HG02798 (cell line): Measurements from ENCODE around the gene CNNM4.
A peak's percentile ranks its signal among the peaks of the same experiment; 100 is the strongest.
"Not testable (repeated sequence)": the region's sequence is repeated elsewhere in the genome, so short reads cannot be mapped to it uniquely, and the experiment has no call there.

ENCODE experiments used
- ATAC-seq: cut with Tn5 transposase; IDR thresholded peaks from one replicate; pipeline ENCODE4 v1.9.1; 2021; ENCODE audit warnings: mild to moderate bottlenecking; ENCODE audit not compliant: unreplicated experiment, poor library complexity

CNNM4 gene

DNA sequence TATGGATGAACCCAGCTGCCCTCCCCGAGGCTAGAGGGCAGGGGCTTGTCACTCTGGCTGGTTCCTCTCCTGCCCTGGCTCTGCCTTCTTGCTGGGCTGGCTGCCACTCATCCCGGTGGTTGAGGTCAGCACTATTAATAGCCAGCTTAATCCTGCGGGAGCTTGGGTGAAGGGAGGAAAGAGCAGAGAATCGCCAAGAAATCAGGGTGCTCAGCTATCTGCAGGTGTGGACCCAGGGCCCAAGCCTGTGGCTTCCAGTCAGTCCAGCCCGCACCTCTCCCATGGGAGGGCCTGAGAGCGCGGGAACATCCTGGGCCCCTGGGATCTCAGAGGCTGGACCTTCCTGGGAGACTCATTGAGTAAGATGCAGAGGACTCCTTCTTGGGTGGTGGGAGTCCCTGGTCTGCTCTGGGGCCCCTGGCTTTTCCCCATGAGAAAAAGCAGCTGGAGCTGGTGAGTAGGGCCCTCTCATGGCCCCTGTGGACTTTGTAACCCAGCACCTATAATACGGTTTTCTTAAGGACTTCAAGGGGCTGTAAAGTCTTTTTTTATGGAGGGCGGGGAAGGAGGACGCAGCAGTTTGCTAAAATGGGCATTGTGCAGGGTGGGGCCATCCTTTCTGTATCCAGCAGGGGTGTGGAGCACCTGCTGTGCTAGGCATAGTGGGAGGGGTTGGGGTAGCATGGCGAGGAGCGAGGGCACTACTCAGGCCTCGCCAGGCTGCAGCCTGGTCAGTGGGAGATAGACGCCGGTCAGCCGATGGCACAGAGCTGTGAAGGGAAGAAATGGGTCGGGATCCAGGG, 27.9 kb downstream of the CNNM4 start:
- no peak for ATAC-seq

DNA sequence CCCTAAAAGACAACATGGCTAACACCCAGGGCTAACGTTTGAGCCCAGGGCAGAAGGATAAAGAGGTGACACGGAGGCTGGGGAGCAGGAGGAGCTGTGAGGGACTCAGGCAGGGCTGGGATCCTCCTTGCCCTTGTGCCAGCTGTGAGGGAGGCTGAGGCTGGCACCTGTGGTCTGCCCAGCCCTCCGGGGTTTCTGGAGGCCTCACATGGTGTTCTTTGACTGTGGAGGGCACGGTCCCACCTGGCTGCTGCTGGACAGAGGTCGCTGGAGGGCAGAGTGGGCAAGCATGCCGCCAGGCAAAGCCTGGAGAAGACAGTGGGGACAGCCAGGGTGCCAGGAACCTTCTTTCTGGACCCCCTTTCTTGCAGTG, 28.5 kb downstream of the CNNM4 start:
- ATAC-seq = no peak

DNA sequence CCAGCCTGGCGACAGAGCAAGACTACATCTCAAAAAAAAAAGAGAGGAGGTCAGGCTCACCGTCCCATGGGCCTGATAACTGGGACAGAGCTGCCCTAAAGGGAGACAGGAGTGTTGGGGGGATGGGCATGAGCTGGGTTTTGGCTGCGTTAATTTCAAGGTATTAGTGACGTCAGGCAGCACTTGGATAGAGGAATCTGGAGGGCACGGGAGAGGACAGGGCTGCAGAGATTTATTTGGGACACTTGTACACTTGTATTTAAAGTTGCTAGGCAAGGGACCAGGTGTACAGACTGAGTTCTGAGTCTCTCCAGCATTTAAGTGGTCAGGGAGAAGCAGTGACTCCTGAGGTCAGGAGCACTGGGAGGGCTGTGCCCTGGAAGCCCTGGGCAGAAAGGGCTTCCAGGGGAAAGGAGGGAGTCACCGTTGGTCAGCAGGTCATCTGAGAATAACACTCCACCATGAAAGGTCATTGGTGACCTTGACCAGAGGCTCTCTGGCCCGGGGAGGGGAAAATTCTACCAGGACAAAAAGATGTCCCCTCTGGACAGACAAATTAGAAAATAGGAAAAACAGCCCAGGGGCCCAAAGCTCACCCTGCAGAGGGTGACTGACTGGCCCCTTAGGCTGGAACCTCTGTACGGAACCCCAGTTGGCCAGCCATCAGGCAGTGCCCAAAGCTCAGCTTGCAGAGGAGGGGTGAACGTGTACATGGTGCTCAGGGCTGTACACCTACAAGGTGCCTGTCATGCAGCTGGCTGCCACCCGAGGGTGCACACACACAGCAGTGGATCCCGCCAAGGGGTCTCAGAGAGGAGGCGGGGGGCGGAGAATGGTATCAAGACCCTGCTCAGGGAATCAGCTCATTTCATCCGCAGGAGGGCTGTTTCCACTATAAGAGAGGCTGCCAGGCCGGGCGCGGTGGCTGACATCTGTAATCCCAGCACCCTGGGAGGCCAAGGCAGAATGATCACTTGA, 32.4 kb downstream of the CNNM4 start:
- ATAC-seq = no peak

DNA sequence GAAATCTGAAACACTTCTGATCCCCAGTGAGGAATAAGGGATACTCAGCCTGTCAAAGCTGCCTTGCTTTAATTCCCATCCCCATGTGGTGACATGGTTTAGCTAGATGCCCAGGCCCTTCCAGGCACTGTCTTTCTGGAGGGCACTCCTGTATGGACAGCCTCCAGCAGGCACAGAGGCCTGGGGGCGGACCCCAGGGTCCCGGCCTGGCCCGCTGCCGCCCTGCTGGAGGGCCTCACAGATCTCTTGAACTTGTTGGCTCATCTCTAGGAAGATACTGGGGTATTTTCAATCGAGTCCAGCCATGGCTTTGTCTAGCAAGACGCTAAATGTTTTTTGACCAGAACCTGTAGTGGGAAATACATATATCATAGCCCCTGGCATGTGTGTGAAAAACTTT, 34.4 kb downstream of the CNNM4 start:
- ATAC-seq = no peak

DNA sequence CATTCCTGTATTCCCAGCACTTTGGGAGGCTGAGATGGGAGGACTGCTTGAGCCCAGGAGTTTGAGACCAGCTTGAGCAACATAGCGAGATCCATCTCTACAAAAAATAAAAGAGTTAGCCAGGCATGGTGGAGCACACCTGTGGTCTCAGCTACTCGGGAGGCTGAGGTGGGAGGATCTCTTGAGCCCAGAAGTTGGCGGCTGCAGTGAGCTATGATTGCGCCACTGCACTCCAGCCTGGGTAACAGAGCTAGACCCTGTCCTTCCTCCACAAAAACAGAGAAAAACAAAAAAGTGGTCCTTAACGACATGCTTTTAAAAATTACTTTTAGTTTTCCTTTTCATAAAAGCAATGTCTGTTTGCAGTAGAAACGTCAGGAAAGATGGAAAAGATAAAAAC, 35.8 kb downstream of the CNNM4 start:
- not testable (repeated sequence) for ATAC-seq

DNA sequence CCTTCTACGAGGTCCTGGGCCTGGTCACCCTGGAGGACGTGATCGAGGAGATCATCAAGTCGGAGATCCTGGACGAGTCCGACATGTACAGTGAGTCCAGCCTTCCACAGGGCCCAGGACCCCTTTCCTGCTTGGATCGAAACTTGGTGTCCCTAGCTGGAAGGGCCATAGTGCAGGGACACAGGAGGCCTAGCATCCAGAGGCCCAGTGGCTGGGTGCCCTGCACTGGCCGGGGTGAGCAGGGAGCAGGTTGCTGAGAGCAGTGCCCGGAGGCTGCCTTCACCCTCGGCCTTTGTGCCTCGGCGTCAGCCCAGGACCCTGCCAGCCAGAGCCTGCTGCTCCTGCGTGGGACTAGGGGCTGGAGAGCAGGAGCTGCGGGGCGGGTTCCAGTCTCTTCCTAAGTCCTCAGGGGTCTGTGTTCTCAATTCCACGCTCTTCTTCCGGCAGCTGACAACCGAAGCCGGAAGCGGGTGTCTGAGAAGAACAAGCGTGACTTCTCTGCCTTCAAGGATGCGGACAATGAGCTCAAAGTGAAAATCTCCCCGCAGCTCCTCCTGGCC, 36.4 kb downstream of the CNNM4 start:
- ATAC-seq = no peak

DNA sequence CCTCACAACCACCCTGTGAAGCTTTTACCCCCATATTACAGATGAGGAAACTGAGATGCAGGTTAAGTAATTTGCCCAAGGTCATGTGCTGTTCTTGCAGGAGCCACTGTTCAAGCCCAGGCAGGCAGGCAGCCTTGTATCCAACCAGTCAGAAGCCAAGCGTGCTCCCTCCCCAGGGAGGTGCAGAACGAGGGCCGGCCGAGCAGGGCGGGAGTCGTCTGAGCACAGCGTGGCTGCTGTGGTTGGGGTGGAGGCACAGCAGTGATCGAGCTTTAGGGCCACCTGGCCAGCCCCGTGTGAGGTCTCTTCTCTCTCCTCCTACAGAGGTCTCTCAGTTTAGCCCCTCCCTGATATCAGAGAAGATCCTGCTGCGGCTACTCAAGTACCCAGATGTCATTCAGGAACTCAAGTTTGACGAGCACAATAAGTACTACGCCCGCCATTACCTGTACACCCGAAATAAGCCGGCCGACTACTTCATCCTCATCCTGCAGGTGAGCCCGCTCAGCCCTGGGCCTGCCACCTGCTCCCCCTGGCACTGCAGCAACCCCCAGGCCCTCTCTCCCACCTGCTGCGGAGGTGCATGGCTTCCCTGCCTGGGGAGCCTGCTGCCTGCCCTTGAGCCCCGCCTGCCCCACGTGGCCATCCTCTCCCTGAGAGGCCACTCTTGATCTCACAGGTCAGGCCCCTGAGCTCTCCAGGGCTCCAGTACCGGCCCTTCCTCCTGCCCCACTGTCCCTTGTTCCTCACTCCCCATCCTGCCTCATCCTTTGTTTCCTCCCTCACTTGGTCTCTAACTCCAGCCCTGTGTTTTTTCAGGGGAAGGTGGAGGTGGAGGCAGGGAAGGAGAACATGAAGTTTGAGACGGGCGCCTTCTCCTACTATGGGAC, 38.3 kb downstream of the CNNM4 start:
- ATAC-seq = no peak

DNA sequence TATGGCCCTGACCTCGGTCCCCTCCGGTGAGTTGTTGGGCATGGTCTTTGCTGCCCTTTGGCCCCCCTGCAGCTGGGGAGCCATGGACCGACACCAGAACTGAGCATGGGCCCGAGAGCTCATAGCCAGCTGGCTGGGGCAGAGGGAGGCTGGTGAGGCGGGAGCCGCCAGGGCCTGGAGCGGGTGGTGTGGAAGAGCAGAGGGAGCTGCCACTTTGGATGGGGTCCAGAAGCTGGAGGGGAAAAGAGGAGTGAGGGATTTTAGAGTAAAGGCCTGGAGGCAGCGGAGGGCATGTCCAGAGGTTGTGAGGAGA, 38.9 kb downstream of the CNNM4 start:
- ATAC-seq = no peak

DNA sequence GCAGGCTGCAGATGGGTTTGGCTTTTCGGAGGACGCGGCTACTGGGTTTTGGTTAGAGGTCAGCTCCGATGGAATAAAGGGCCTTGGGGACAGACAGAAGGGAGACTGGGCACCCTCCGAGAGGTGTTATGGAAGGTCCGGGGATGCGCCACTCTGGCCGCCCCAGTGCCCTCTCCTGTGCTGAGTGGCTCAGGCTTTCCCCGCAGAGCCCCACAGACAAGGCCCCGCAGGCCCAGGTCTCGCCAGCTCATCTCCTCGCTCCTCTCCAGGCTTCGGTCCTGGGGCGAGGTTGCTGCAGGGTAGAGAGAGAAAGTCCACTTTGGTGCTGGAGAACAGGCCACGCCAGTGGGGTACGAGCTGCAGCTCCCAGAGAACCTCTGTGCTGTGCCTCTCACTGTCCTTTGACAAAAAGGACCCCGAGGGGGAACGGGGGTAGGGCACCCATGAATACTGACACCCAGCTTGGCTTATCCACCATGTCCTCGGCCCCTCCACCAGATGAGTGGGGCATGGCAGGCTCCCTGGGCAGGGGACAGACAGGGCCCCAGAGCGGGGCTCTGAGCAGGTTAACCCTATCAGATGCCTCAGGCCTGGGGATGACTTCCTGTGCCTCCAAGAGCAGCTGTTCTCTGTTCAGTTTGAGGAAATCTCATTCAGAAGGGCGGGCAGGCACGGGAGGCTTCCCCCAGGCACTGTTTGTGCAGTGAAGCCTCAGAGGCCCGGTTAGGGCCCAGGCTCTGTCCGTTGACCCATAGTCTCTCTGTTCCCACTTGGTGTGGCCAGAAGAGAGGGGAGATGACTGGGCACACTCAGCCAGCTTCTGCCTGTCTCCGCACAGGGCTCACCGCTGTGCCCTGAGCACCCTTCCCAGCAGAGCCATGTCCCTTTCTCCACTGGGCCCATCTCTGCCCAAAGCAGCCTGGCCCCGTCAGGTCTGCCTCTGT, 39.6 kb downstream of the CNNM4 start:
- peak; percentile 34 for ATAC-seq

DNA sequence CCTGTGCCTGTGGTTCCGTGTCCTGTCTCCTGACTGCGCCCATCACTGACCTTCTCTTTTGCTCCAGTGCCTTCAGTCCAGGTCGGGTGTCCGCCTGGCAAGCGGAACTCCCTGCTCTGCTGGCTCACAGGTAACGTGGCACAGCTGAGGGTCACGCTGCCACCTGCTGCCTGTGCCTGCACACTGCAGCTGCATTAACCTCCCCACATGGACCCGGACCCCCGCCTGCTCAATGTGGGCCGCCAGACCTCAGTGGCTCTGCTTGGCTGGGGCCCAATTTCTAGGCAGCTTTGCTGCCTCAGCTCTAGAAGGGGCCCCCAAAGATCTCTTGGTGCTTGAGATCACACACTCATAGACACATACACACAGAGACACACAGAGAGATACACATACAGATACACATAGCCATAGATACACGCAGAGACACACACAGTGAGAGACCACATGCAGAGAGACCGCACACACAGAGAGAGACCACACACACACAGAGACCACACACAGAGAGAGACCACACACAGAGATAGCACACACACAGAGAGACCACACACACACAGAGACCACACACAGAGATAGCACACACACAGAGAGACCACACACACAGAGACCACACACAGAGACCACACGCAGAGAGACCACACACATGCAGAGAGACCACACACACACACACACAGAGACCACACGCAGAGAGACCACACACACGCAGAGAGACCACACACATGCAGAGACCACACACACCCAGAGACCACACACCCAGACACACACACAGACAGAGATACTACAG, 40.5 kb downstream of the CNNM4 start:
- ATAC-seq = peak; percentile 79

DNA sequence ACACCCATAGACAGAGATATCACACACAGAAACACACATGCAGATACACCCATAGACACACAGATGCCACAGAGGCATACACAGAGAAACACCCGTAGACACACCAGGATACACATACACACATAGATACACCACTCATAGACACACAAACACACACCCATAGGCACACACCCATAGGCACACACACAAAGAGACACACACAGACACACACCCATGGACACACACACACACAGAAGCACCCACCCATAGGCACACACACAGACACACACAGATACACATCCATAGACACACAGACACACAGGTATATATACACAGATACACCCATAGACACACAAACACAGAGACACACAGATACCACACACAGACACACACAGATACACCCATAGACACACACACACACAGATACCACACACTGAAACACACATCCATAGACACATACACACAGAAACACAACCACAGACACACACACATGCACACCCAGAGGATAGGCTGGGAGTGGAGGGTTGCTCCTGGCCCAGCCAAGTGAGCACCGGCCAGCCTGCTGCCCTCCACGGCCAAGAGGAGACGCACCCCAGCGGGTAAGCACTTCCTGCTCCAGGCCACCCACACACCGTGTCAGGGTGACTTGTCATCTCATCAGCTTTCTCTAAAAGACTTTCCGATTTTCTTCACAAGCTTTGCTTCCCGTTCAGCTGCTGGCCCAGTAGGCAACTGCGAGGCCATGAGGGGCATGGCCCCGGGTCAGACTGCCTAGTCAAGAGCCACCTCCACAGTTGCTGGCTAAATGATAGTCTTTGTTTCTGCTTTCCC, 41.3 kb downstream of the CNNM4 start:
- no peak for ATAC-seq

DNA sequence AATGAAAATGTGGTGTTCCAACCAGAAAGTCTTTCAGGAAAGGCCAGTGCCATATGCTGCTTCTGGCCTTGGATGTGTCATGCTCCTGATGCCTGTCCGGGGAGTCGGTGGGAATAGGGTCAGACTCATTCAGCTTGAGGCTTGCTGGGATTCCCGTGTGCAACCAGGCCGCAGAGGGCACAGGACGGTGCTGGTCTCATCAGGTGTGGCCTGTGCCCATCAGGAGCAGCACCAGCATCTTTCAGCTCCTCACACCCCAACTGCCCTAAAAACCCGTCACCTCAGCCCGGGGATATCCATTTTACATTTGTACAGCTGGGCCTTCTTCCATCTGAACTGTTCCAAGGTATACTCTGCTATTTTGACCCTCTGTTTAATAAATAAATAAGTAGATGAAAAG, 42.0 kb downstream of the CNNM4 start:
- no peak for ATAC-seq

DNA sequence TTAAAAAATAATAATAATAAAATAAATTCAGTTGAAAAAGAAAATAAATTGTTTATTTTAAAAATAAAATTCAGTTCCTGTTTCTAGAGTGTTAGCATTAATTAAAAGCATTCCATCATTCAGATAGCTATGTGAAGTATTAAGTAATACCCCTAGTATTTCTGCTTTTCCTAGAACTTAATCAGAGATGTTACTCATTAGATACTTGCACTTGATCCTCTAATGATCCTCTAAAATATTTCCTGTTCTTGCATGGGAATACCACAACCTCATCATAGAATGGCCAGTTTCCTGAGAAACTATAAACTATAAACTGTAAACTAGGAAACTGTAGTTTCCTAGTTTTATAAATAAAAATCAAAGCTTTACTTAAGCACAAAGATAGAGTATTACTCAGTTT, 44.3 kb downstream of the CNNM4 start:
- ATAC-seq = no peak

DNA sequence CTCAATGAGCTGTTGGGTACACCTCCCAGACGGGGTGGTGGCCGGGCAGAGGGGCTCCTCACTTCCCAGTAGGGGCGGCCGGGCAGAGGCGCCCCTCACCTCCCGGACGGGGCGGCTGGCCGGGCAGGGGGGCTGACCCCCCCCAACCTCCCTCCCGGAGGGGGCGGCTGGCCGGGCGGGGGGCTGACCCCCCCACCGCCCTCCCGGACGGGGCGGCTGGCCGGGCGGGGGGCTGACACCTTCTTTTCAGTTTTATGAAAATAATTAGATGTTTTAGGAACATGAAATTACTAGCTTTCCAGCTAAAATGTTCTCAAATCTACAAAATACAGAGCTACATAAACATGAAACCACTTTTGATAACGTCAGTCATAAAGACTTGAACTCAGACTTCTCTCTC, 45.2 kb downstream of the CNNM4 start:
- not testable (repeated sequence) for ATAC-seq

DNA sequence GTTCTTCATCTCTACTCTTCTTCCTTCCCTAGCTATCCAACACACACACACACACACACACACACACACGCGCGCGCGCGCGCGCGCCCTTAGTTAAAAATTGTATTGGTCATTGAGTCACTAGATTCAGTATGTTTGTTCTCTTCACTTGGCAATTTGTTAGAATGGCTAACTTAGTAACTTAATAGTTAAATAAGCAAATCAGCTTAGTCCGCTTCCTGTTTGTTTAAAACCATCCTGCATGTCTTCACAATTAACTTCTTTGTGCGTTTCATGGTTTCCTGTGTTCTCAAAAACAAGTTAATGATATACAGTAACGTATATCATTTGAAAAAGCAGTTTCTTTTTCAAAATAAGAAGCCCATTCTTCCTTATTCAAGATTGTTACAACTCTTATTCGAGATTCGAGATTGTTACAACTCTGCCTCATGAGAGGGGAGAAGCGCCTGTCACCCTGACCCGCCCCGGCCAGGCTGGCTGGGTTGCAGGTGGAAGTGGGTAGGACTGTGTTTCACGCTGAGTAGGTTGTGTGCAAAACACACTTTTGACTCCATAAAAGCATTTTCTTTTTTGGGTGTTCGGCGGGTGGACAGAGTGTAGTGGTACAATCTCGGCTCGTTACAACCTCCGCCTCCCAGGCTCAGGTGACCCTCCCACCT, 45.9 kb downstream of the CNNM4 start:
- ATAC-seq = peak; percentile 56

DNA sequence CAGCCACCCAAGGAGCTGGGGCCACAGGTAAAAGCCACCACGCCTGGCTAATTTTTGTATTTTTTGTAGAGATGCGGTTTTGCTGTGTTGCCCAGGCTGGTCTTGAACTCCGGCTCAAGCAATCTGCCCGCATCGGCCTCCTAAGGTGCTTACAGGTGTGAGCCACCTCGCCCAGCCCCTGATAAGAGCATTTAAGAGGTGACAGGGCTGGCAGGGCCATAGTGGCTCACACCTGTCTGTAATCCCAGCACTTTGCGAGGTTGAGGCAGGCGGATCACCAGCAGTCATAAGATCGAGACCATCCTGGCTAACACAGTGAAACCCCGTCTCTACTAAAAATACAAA, 46.4 kb downstream of the CNNM4 start:
- ATAC-seq = no peak

DNA sequence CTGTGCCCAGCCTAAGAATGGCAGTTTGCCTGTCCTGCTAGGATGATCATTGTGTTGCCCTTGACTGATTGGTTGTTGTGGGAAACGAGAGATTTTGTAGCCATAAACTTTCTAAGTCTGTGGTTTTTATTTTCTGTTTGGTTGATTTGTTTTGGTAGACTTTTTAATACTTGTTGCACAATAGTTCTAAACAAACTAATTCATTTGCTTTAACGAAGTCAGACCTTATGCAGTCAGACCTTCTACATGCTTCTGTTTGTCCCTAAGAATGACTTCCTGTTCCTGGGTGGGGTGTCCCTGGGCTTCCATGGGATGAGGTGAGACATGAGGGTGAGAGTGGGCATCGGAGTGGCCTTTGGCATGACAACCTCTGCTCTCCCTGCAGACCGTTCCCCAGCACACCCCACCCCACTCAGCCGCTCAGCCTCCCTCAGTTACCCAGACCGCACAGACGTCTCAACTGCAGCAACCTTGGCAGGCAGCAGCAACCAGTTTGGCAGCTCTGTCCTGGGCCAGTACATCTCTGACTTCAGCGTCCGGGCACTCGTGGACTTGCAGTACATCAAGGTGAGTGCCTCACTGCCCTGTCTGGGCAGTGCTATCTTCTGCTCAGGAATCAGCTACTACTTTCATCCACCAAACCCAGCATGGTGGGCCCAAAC, 47.6 kb downstream of the CNNM4 start:
- no peak for ATAC-seq
